ENCODE measurements around the gene RPS8. TPM values are rescaled to one million over a fixed set of nuclear protein-coding genes. Genes with fewer than 3 reads are reported as not detected.
A peak's percentile ranks its signal among the peaks of the same experiment; 100 is the strongest.
"Not testable (repeated sequence)": the region's sequence is repeated elsewhere in the genome, so short reads cannot be mapped to it uniquely, and the experiment has no call there.

The RPS8 gene
- total RNA-seq, 1 donor from 2014 or later, result 1,756 TPM

GRCh38 chr1:44807364-44808062 is 32.2 kb downstream of the RPS8 start:
- H3K4me3 Mint-ChIP-seq (ENCODE audit: unreplicated experiment), result peak overlapping the region; percentile 71
- H3K27ac Mint-ChIP-seq (ENCODE audit: unreplicated experiment), result peak overlapping the region; percentile 100
- peak; percentile 97 for DNase-seq (ENCODE audit: extremely low spot score, unreplicated experiment)
- no peaks in the 10 kb centered on the region for H3K9me3 Mint-ChIP-seq (ENCODE audit: unreplicated experiment)
- H3K27me3 Mint-ChIP-seq (ENCODE audit: unreplicated experiment), result no peaks in the 10 kb centered on the region
- TF ChIP-seq CTCF (IDR thresholded peaks at IDR 0.05), result no peak
- peaks cover 76% of the 10 kb centered on the region for H3K4me1 Mint-ChIP-seq (ENCODE audit: unreplicated experiment)
- peaks cover 16% of the 10 kb centered on the region for H3K36me3 Mint-ChIP-seq (ENCODE audit: unreplicated experiment)

GRCh38 chr1:44808063-44808937 is 33.0 kb downstream of the RPS8 start, which contains the start of gene BTBD19:
Gene BTBD19 (plus strand): TSS chr1:44808523. CDS start chr1:44808821, 298 bp downstream.
- H3K36me3 Mint-ChIP-seq (ENCODE audit: unreplicated experiment), result peaks cover 10% of the 10 kb centered on the region
- peak within 1 kb of the TSS; percentile 100 for H3K27ac Mint-ChIP-seq (ENCODE audit: unreplicated experiment)
- peak within 1 kb of the TSS; percentile 71 for H3K4me3 Mint-ChIP-seq (ENCODE audit: unreplicated experiment)
- no peaks in the 10 kb centered on the region for H3K27me3 Mint-ChIP-seq (ENCODE audit: unreplicated experiment)
- H3K4me1 Mint-ChIP-seq (ENCODE audit: unreplicated experiment), result peaks cover 70% of the 10 kb centered on the region
- peak; percentile 97 for DNase-seq (ENCODE audit: extremely low spot score, unreplicated experiment)
- H3K9me3 Mint-ChIP-seq (ENCODE audit: unreplicated experiment), result no peaks in the 10 kb centered on the region
- no peak for TF ChIP-seq CTCF (IDR thresholded peaks at IDR 0.05)

- TF ChIP-seq CTCF (IDR thresholded peaks at IDR 0.05), result peak; percentile 13
- Mint-ChIP-seq H3K4me3 (ENCODE audit: unreplicated experiment) (peak overlapping the region; percentile 71), H3K4me1 (ENCODE audit: unreplicated experiment) (peaks cover 73% of the 10 kb centered on the region), H3K36me3 (ENCODE audit: unreplicated experiment) (peaks cover 8% of the 10 kb centered on the region), H3K27me3 (ENCODE audit: unreplicated experiment) (no peaks in the 10 kb centered on the region), H3K27ac (ENCODE audit: unreplicated experiment) (peak overlapping the region; percentile 100), H3K9me3 (ENCODE audit: unreplicated experiment) (no peaks in the 10 kb centered on the region)
- DNase-seq (ENCODE audit: extremely low spot score, unreplicated experiment), result no peak
Measured at GRCh38 chr1:44808938-44809917, 33.9 kb downstream of the RPS8 start.

- peak overlapping the region; percentile 100 for H3K27ac Mint-ChIP-seq (ENCODE audit: unreplicated experiment)
- H3K4me1 Mint-ChIP-seq (ENCODE audit: unreplicated experiment), result peaks cover 77% of the 10 kb centered on the region
Measured at GRCh38 chr1:44810101-44810761, 34.9 kb downstream of the RPS8 start.

GRCh38 chr1:44810762-44811105 is 35.4 kb downstream of the RPS8 start:
- peaks cover 75% of the 10 kb centered on the region for H3K4me1 Mint-ChIP-seq (ENCODE audit: unreplicated experiment)
- H3K9me3 Mint-ChIP-seq (ENCODE audit: unreplicated experiment); H3K27me3 Mint-ChIP-seq (ENCODE audit: unreplicated experiment); DNase-seq (ENCODE audit: extremely low spot score, unreplicated experiment): not testable (repeated sequence)
- peak overlapping the region; percentile 100 for H3K27ac Mint-ChIP-seq (ENCODE audit: unreplicated experiment)
- peaks cover 15% of the 10 kb centered on the region for H3K36me3 Mint-ChIP-seq (ENCODE audit: unreplicated experiment)
- H3K4me3 Mint-ChIP-seq (ENCODE audit: unreplicated experiment), result peak overlapping the region; percentile 35

More at GRCh38 chr1:44810101-44810761, 34.9 kb downstream of the RPS8 start:
- H3K9me3 Mint-ChIP-seq (ENCODE audit: unreplicated experiment), result no peaks in the 10 kb centered on the region
- no peak for TF ChIP-seq CTCF (IDR thresholded peaks at IDR 0.05)
- DNase-seq (ENCODE audit: extremely low spot score, unreplicated experiment), result peak; percentile 97
- H3K36me3 Mint-ChIP-seq (ENCODE audit: unreplicated experiment), result peaks cover 11% of the 10 kb centered on the region
- peak overlapping the region; percentile 71 for H3K4me3 Mint-ChIP-seq (ENCODE audit: unreplicated experiment)
- no peaks in the 10 kb centered on the region for H3K27me3 Mint-ChIP-seq (ENCODE audit: unreplicated experiment)
